Non-pigmented ciliary epithelial cell (primary cell): ENCODE measurements around the gene IGSF6.
"Not testable (repeated sequence)": the region's sequence is repeated elsewhere in the genome, so short reads cannot be mapped to it uniquely, and the experiment has no call there.

Experiments used
- DNase-seq: peaks from one replicate; pipeline ENCODE4 v3.0.0-alpha.2; 2010; ENCODE audit warnings: low read depth

Gene IGSF6, protein sequence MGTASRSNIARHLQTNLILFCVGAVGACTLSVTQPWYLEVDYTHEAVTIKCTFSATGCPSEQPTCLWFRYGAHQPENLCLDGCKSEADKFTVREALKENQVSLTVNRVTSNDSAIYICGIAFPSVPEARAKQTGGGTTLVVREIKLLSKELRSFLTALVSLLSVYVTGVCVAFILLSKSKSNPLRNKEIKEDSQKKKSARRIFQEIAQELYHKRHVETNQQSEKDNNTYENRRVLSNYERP

GRCh38 chr16:21652453-21652852, at the start of gene IGSF6:
Gene IGSF6, minus strand, starts transcription at chr16:21652608. Its CDS starts 10 bp downstream, at chr16:21652598.
- no peak for DNase-seq

DNA sequence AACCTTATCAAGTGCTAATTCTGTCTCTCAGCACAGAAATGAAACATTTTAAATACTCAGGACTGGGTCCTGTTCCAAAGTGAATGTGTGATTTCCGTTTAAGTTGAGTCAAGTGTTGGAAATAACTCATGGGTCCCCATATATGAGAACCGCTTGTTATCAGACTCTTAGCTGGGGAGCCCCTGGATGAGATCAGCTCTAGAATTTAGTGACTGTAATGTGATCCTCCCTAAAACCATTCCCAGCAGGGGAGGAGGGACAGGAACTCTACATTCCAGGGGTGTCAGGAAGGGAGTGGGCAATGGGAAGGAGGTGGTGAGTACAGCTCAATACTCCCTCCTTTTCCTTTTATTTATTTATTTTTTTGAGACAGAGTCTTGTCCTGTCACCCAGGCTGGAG, 48.9 kb upstream of the IGSF6 start:
- DNase-seq, result no peak

DNA sequence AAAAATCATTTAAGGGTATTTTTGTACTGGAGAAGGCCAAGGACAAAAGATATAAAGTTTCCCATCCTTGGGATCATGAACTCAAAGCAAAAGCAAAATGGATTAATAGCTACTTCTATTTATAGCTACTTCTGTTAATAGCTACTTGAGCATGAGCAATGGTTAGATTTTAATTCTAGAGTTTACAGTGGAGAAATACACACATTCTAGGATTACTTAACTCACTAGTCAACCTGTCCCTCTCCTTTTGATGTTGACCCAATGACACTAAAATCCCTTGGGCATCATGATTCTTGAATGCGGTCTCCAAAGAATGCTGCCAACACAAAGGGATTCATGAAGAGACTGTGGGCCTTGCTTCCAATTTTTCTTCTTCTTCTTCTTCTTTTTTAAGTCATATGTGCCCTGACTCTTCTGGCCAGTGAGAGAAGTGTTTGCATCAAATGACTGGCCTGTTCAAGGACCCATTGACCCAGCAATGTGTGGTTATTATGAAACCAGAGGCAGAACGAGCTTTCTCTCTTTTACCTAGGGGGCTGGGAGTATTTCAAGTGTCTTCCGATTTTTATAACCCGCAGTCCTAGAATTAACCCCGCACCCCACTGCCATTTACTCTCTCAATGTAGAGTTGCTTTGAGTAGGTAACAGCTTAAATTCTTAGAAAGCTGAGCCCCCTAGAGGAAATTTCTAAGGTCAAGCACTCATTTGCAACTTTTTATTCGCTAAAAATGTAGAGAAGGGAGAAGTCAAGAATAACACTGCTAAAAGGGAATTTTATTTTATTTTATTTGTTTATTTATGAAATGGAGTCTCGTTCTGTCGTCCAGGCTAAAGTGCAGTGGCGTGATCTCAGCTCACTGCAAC, 46.0 kb upstream of the IGSF6 start:
- no peak for DNase-seq

DNA sequence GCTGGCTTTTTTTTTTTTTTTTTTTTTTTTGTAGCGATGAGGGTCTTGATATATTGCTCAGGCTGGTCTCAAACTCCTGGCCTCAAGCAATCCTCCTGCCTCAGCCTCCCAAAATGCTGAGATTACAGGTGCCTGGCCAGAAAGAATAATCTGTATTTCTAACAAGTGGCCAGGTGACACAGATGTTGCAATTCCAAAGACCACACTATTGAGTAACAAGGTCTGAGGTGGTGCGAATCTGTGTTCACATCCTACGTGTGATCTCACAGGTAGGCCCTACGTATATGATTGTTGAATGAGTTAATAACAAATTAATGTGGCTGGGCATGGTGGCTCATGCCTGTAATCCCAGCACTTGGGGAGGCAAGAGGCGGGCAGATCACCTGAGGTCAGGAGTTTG, 44.6 kb upstream of the IGSF6 start:
- DNase-seq, result no peak

DNA sequence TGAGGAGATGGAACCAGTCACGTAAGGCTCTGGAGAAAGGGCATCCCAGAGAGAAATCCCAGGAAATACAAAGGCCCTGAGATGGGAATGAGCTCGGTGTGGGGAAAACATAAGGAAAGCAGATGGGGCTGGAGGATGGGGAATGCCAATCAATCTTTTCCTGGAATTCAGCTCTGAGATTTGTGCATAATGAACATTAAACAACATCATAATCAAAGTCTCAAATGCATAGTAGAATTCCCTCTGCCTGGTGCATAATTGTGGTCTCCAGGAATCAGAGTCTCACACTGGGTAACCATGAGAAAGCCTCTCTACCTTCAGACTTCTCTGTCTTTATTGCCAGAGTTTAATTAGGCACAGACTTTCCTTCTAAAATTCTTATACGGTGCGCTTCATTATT, 42.2 kb upstream of the IGSF6 start:
- no peak for DNase-seq

GRCh38 chr16:21690967-21691366, 38.6 kb upstream of the IGSF6 start:
- DNase-seq, result not testable (repeated sequence)

DNA sequence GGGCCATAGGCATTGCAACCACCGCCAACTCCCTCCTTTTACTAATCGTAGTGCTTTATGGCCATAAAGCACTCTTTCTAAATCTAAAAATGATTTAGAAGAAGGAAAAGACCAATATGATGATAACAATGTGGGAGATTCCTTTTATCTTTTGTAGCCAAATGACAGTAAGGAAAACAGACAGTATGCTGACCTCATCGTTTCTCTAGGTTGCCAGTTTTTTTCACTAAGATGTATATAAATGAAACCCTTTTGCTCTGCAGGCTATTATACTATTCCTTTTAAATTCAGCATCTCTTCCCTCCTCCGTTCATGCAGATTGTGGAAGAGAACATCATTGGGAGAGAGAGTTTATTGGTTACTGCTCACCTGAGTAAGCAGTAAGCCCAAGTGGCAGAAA, 36.7 kb upstream of the IGSF6 start:
- no peak for DNase-seq

- no peak for DNase-seq
Observed at GRCh38 chr16:21685034-21685455, 32.6 kb upstream of the IGSF6 start.

GRCh38 chr16:21684199-21684598, 31.8 kb upstream of the IGSF6 start:
- no peak for DNase-seq

DNA sequence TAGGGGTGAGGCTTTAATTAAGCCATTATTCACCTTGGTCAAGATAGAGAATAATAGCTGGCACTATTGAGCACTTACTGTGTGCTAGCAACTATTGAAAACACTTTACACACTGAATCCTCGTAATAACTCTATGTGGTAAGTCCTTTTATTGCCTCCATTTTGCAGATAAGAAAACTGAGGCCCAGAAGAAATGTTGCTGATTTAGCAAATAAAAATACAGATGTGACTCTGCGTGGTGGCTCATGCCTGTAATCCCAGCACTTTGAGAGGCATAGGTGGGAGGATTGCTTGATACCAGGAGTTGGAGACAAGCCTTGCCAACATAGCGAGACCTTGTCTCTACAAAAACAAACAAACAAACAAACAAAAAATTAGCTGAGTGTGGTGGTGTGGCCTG, 30.8 kb upstream of the IGSF6 start:
- DNase-seq, result no peak

DNA sequence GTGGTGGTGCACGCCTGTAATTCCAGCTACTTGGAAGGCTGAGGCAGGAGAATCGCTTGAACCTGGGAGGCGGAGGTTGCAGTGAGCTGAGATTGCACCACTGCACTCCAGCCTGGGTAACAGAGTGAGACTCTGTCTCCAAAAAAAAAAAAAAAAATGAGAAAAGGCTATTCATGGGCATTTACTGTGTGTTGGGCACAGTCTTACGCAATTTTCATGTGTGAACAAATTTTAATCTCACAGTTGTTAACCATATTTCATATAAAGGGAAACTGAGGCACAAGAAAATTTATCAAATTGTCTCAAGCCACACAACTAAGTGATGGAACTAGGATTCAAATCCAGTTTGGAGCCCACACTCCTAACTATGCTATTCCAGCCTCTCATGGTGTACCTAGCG, 28.3 kb upstream of the IGSF6 start:
- DNase-seq, result not testable (repeated sequence)

DNA sequence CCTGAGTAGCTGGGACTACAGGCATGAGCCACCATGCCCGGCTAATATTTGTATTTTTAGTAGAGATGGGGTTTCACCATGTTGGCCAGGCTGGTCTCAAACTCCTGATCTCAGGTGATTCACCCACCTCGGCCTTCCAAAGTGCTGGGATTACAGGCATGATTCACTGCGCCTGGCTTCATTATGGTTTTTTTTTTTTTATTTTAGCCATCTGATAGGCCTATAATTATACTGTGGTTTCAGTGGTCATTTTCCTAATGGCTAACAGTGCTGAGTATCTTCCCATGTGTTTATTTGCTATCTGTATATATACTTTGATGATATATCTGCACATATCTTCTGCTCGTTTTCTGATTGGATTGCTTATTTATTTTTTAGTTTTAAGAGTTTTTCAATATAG, 22.0 kb upstream of the IGSF6 start:
- not testable (repeated sequence) for DNase-seq

GRCh38 chr16:21673469-21673868, 21.1 kb upstream of the IGSF6 start:
- no peak for DNase-seq

GRCh38 chr16:21667575-21667974, 15.2 kb upstream of the IGSF6 start:
- DNase-seq, result no peak

DNA sequence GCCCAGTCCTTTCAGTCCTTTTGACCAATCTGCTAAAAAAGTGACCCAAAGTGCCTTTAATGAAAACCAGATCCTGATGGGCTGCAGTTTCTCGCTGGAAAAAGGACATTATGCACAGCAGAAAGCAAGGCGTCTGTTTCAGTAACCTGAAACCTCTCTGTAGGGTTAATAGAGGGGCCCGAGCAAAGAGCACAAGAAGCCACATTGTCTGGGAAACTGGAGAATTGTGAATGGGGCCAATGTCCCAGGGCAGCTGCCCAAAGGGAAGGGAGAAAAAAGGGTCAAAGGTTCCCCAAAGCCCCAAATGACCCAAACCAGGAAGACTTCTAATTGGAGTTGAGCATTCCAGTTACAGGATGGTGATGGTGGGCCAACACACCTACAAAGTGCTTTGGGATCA, 14.4 kb upstream of the IGSF6 start:
- no peak for DNase-seq

DNA sequence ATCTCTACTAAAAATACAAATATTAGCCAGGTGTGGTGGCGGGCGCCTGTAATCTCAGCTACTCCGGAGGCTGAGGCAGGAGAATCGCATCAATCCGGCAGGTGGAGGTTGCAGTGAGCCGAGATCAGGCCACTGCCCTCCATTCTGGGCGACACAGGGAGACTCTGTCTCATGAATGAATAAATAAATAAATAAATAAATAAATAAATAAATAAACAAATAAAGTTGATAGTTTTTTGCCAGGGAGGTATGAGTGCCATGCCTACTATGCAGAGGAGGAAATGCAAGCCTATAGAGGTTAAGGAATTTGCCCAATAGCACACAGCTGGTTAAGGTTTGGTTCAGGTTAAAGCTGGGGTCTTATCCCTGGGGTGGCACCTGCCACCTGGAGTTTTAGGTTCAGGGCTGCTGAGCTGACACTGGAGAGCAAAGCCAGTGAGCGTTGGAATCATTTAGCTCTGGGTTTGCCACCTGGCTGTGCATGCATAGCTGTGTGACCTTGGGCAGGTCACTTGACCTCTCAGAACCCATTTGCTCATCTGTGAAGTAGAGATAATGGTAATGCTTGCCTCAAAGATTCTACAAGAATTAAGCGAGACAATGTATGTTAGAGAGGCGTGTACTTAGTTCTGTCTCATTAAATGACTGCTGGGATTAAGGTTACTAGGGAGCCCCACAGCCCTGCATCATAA, 12.5 kb upstream of the IGSF6 start:
- no peak for DNase-seq

- DNase-seq, result no peak
Observed at GRCh38 chr16:21663889-21664647, 11.7 kb upstream of the IGSF6 start, which contains the start of gene OTOA. Gene OTOA, plus strand, starts transcription at chr16:21663968. Its CDS starts 14,547 bp downstream, at chr16:21678515.

- DNase-seq, result no peak
Observed at GRCh38 chr16:21659124-21659523, 6.7 kb upstream of the IGSF6 start.

GRCh38 chr16:21656795-21657768, 4.7 kb upstream of the IGSF6 start:
- DNase-seq, result no peak

GRCh38 chr16:21654881-21655280, 2.5 kb upstream of the IGSF6 start:
- DNase-seq, result no peak

DNA sequence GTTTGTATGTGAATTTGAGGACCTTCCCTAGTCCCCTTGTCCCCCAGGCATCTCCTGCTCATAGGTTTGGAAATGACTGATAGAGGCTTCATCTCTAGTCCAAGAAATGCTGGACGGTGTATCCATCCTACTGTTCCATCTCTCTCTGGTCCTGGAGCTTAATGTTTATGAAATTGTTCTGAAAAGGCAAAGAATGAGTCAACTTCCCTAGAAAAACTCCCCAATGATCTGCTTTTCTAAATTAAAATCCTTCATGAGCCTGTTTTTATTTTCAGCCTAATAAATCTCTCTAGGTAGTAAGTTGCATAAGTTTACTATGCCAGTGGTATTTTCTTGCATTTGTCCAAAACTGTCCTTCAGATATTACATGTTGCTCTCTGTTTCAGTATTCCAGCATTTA, 2.1 kb upstream of the IGSF6 start:
- DNase-seq, result no peak
